Loucy (cell line): ENCODE results near the gene ANKDD1A.

ENCODE experiments used
- H2AFZ ChIP-seq: fragments of 200-600 bp; sonication (generic); 2 replicates; pipeline ENCODE4 v1.6.0; 2016; ENCODE audit warnings: antibody characterized with exemption, mild to moderate bottlenecking, low read length, moderate library complexity
- H3F3A ChIP-seq: fragments of 200-600 bp; 2 replicates; pipeline ENCODE4 v1.6.0; 2016; ENCODE audit warnings: antibody characterized with exemption, low read depth, mild to moderate bottlenecking
- H3K27me3 ChIP-seq: fragments of 200-600 bp; sonication (generic); 2 replicates; pipeline ENCODE4 v1.6.1; 2014; ENCODE audit warnings: low read length, mild to moderate bottlenecking; ENCODE audit not compliant: insufficient read depth, poor library complexity, severe bottlenecking
- H3K36me3 ChIP-seq: fragments of 200-600 bp; sonication (generic); 2 replicates; pipeline ENCODE4 v1.6.1; 2016; ENCODE audit warnings: low read length; ENCODE audit not compliant: insufficient read depth
- H3K4me1 ChIP-seq: fragments of 200-600 bp; sonication (generic); 2 replicates; pipeline ENCODE4 v1.5.1; 2014; ENCODE audit warnings: low read length, mild to moderate bottlenecking; ENCODE audit not compliant: insufficient read depth, poor library complexity, severe bottlenecking
- H3K4me2 ChIP-seq: fragments of 200-600 bp; sonication (generic); 2 replicates; pipeline ENCODE4 v1.6.0; 2014; ENCODE audit warnings: antibody characterized with exemption, low read length, low read depth, mild to moderate bottlenecking; ENCODE audit not compliant: poor library complexity, severe bottlenecking
- H3K4me3 ChIP-seq: fragments of 200-600 bp; sonication (generic); 2 replicates; pipeline ENCODE4 v1.5.1; 2014; ENCODE audit warnings: low read length, mild to moderate bottlenecking, mixed read lengths; ENCODE audit not compliant: poor library complexity, severe bottlenecking
- H3K79me2 ChIP-seq: fragments of 200-600 bp; sonication (generic); 2 replicates; pipeline ENCODE4 v1.6.1; 2014; ENCODE audit warnings: low read length; ENCODE audit not compliant: insufficient read depth
- H3K9ac ChIP-seq: fragments of 200-600 bp; sonication (generic); 2 replicates; pipeline ENCODE4 v1.6.0; 2014; ENCODE audit warnings: mild to moderate bottlenecking, low read depth, low read length, moderate library complexity; ENCODE audit not compliant: poor library complexity, severe bottlenecking
- H3K9me2 ChIP-seq: fragments of 200-600 bp; sonication (generic); replicated peaks from 2 replicates; pipeline ENCODE4 v1.6.1; 2016; ENCODE audit warnings: low read depth, low read length, mixed read lengths
- H3K9me3 ChIP-seq: fragments of 200-600 bp; sonication (generic); 2 replicates; pipeline ENCODE4 v1.6.1; 2014; ENCODE audit warnings: mild to moderate bottlenecking, antibody characterized with exemption, low read length, low read depth; ENCODE audit not compliant: insufficient read depth
- H4K20me1 ChIP-seq: fragments of 200-600 bp; sonication (generic); 2 replicates; pipeline ENCODE4 v1.6.0; 2014; ENCODE audit warnings: antibody characterized with exemption, low read length, mild to moderate bottlenecking; ENCODE audit not compliant: insufficient read depth, poor library complexity, severe bottlenecking
- EZH2phosphoT487 ChIP-seq: fragments of 200-600 bp; IDR thresholded peaks from 2 replicates; pipeline ENCODE4 v1.6.1; 2018; ENCODE audit warnings: antibody characterized with exemption, mild to moderate bottlenecking, moderate library complexity, borderline replicate concordance
- TF ChIP-seq, protein P1 (sequence below): fragments of 200-600 bp; sonication (generic); conservative IDR thresholded peaks from 2 replicates; pipeline ENCODE4 v1.5.1; 2014; ENCODE audit warnings: mild to moderate bottlenecking, antibody characterized with exemption, low read length

ANKDD1A gene

DNA sequence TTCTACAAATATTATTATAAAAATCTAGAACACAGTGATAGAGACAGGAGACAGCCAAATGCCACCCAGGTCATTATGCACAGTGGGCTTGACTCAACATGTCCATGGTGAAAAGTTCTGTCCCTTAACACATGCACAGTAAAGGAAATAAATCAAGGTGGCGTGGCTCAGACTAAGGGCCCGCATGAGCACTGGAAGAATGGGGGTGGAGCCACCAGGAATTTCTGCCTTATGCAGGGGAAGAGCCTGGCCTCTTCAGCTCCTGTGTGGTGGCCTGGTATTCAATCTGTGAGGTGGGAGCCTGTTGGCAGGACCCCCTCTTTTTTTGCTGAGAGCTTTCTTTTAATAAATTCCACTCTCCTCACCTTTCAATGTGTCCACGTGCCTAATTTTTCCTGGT, 95.2 kb downstream of the ANKDD1A start:
- Histone ChIP-seq H3K4me3 (no peak overlapping the region), H3K4me2 (no peak overlapping the region), H3K9ac (no peak overlapping the region), H4K20me1 (no peaks in the 10 kb centered on the region), H3K4me1 (no peaks in the 10 kb centered on the region), H3K79me2 (no peaks in the 10 kb centered on the region), H3K27me3 (no peaks in the 10 kb centered on the region), H3K36me3 (no peaks in the 10 kb centered on the region), H2AFZ (no peak overlapping the region), H3K9me2 (no peaks in the 10 kb centered on the region), H3K9me3 (no peaks in the 10 kb centered on the region), H3F3A (no peaks in the 10 kb centered on the region)
- no peak for TF ChIP-seq EZH2phosphoT487
- TF ChIP-seq, protein P1, sequence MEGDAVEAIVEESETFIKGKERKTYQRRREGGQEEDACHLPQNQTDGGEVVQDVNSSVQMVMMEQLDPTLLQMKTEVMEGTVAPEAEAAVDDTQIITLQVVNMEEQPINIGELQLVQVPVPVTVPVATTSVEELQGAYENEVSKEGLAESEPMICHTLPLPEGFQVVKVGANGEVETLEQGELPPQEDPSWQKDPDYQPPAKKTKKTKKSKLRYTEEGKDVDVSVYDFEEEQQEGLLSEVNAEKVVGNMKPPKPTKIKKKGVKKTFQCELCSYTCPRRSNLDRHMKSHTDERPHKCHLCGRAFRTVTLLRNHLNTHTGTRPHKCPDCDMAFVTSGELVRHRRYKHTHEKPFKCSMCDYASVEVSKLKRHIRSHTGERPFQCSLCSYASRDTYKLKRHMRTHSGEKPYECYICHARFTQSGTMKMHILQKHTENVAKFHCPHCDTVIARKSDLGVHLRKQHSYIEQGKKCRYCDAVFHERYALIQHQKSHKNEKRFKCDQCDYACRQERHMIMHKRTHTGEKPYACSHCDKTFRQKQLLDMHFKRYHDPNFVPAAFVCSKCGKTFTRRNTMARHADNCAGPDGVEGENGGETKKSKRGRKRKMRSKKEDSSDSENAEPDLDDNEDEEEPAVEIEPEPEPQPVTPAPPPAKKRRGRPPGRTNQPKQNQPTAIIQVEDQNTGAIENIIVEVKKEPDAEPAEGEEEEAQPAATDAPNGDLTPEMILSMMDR: no peak
